Measurements from ENCODE around the gene NAP1L1. TPM values are rescaled to one million over a fixed set of nuclear protein-coding genes. Genes with fewer than 3 reads are reported as not detected.

The NAP1L1 gene
- polyA plus RNA-seq, 1 donor = 359 TPM

- peak overlapping the region; percentile 95 for H3K27ac ChIP-seq (ENCODE audit: low read length)
- WGBS (ENCODE audit: insufficient coverage, low lambda C conversion rate) = 0% methylated on average over 1 of the region's 5 CpGs
- peak overlapping the region; percentile 88 for H3K4me3 ChIP-seq (ENCODE audit: low read length)
- H3K36me3 ChIP-seq (ENCODE audit: control insufficient read depth, insufficient read depth, low read length) = peaks cover 2% of the 10 kb centered on the region
- peaks cover 10% of the 10 kb centered on the region for H3K4me1 ChIP-seq (ENCODE audit: control insufficient read depth, insufficient read depth, low read length)
- no peaks in the 10 kb centered on the region for H3K9me3 ChIP-seq (ENCODE audit: control insufficient read depth, low read depth, low read length)
- peak in 1 of 2 donors; percentile 30 for DNase-seq
- H3K27me3 ChIP-seq (ENCODE audit: control insufficient read depth, insufficient read depth, low read length) = no peaks in the 10 kb centered on the region
These were observed 1.0 kb upstream of the NAP1L1 start for GRCh38 chr12:76085520-76085868.

DNA sequence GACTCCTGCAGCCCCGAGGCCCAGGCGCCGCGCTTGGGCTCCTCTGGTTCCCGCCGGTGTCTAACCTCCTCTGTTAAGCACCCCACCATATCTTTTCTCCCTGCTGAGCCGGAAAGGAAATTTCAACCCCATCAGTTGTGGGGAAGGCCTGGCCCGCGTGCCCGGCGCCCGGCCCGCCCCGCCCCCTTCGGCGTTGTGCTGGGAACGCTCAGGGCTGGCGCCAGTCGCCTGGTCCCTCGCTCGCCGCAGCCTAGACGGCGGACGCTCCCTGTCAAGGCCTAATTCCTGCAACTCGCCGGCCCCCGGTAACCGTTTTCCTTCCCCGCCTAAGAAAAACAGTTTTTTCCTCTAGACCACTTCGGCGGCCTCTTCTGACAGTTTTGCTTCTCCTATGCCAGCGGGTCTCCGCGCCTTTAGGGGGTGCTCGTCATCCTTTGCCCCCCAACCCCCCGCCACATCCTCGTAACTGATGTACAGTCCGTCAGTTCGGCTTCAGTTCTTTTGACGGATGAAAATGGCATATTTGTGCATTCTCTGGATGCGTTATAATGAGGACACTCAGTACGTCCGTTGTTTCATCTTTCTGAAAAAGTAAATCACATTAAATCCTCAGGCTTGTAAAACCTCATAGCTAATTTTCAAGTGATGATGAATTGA, 506 bp upstream of the NAP1L1 start:
- H3K4me3 ChIP-seq (ENCODE audit: low read length) = peak overlapping the region; percentile 88
- 9% methylated on average over 4 of the region's 44 CpGs for WGBS (ENCODE audit: insufficient coverage, low lambda C conversion rate)
- no peaks in the 10 kb centered on the region for H3K9me3 ChIP-seq (ENCODE audit: control insufficient read depth, low read depth, low read length)
- peaks cover 10% of the 10 kb centered on the region for H3K4me1 ChIP-seq (ENCODE audit: control insufficient read depth, insufficient read depth, low read length)
- H3K27me3 ChIP-seq (ENCODE audit: control insufficient read depth, insufficient read depth, low read length) = no peaks in the 10 kb centered on the region
- H3K27ac ChIP-seq (ENCODE audit: low read length) = peak overlapping the region; percentile 95
- no peak for DNase-seq
- peaks cover 2% of the 10 kb centered on the region for H3K36me3 ChIP-seq (ENCODE audit: control insufficient read depth, insufficient read depth, low read length)

GRCh38 chr12:76083246-76083903, 1.1 kb downstream of the NAP1L1 start:
- Histone ChIP-seq H3K27me3 (ENCODE audit: control insufficient read depth, insufficient read depth, low read length) (no peaks in the 10 kb centered on the region), H3K4me1 (ENCODE audit: control insufficient read depth, insufficient read depth, low read length) (peaks cover 10% of the 10 kb centered on the region), H3K27ac (ENCODE audit: low read length) (peak overlapping the region; percentile 95), H3K4me3 (ENCODE audit: low read length) (peak overlapping the region; percentile 88), H3K36me3 (ENCODE audit: control insufficient read depth, insufficient read depth, low read length) (peaks cover 2% of the 10 kb centered on the region), H3K9me3 (ENCODE audit: control insufficient read depth, low read depth, low read length) (peaks cover 5% of the 10 kb centered on the region)
- WGBS (ENCODE audit: insufficient coverage, low lambda C conversion rate) = no CpG with 5 or more reads among the region's 14 CpGs
- no peak for DNase-seq

DNA sequence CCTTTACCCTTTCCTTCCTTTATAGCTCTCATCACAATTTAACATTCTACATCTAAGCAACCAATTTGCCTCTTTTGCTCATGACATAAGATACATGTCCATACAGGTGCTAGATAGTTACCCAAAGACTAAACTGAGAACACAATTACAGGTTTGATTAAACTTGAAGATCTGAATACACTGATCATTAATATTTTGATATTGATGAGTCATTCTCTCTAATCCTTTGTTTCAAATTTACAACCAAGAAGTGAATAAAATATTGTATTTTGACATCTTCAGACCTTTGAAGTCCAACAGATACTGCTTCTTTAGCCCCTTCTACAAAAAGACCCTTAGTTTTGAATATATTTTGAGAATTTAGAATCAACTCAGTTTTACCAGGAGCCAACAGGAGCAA, 2.6 kb downstream of the NAP1L1 start:
- Histone ChIP-seq H3K36me3 (ENCODE audit: control insufficient read depth, insufficient read depth, low read length) (peaks cover 2% of the 10 kb centered on the region), H3K9me3 (ENCODE audit: control insufficient read depth, low read depth, low read length) (peaks cover 5% of the 10 kb centered on the region), H3K27me3 (ENCODE audit: control insufficient read depth, insufficient read depth, low read length) (no peaks in the 10 kb centered on the region), H3K4me1 (ENCODE audit: control insufficient read depth, insufficient read depth, low read length) (peaks cover 10% of the 10 kb centered on the region), H3K4me3 (ENCODE audit: low read length) (no peak overlapping the region), H3K27ac (ENCODE audit: low read length) (no peak overlapping the region)
- DNase-seq = no peak

- WGBS (ENCODE audit: insufficient coverage, low lambda C conversion rate) = 90% methylated on average over 4 of the region's 6 CpGs
- no peak for DNase-seq
- Histone ChIP-seq H3K27ac (ENCODE audit: low read length) (no peak overlapping the region), H3K4me1 (ENCODE audit: control insufficient read depth, insufficient read depth, low read length) (peaks cover 10% of the 10 kb centered on the region), H3K27me3 (ENCODE audit: control insufficient read depth, insufficient read depth, low read length) (no peaks in the 10 kb centered on the region), H3K4me3 (ENCODE audit: low read length) (no peak overlapping the region), H3K9me3 (ENCODE audit: control insufficient read depth, low read depth, low read length) (peaks cover 5% of the 10 kb centered on the region), H3K36me3 (ENCODE audit: control insufficient read depth, insufficient read depth, low read length) (peaks cover 2% of the 10 kb centered on the region)
These were observed 3.6 kb downstream of the NAP1L1 start for GRCh38 chr12:76080729-76081415.

DNA sequence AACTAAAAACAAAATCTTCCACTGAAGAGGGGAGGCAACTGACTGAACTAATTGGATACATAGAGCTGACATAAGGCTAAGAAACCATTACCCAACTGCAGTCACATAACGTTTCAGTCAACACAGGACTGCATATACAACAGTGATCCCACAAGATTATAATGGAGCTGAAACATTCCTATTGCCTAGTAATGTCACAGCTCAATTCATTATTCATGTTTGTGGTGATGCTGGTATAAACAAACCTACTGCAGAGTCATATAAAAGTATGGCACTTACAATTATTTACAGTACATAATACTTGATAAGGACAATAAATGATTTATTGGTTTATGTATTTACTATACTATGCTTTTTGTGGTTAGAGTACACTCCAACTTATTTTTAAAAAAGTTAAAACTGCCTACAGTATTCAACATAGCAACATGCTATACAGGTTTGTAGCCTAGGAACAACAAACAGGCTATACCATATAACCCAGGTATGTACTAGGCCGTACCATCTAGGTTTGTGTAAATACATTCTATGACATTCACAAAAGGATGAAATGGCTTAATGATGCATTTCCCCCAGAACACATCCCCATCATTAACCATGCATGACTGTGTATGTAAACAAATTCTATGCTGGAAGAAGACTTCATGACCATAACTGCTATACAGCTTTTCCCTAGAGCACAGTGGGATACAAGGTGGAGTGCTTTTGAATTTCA, 4.3 kb downstream of the NAP1L1 start:
- no peaks in the 10 kb centered on the region for H3K27me3 ChIP-seq (ENCODE audit: control insufficient read depth, insufficient read depth, low read length)
- no peak for DNase-seq
- WGBS (ENCODE audit: insufficient coverage, low lambda C conversion rate) = no CpG with 5 or more reads among the region's 2 CpGs
- peaks cover 5% of the 10 kb centered on the region for H3K9me3 ChIP-seq (ENCODE audit: control insufficient read depth, low read depth, low read length)
- peaks cover 6% of the 10 kb centered on the region for H3K4me1 ChIP-seq (ENCODE audit: control insufficient read depth, insufficient read depth, low read length)
- peaks cover 2% of the 10 kb centered on the region for H3K36me3 ChIP-seq (ENCODE audit: control insufficient read depth, insufficient read depth, low read length)
- H3K4me3 ChIP-seq (ENCODE audit: low read length) = no peak overlapping the region
- H3K27ac ChIP-seq (ENCODE audit: low read length) = no peak overlapping the region

DNA sequence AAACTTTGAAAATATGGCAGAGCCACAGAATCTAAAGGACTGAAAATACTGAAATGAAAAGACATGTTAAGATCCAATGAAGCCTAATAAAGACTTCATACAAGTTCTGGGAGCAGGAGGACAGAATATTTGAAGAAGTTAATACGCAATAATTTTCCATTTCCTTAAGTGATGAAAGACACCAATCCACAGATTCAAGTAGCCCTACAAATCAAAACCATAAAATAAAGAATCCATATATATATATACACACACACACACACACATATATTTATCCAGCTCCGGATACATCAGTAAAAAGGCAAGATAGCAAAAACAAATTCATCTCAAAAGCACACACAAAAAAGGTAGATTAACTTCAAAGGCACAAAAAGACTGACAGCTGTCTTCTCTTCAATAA, 5.7 kb downstream of the NAP1L1 start:
- Histone ChIP-seq H3K4me3 (ENCODE audit: low read length) (no peak overlapping the region), H3K27ac (ENCODE audit: low read length) (no peak overlapping the region), H3K36me3 (ENCODE audit: control insufficient read depth, insufficient read depth, low read length) (peaks cover 2% of the 10 kb centered on the region), H3K4me1 (ENCODE audit: control insufficient read depth, insufficient read depth, low read length) (peaks cover 6% of the 10 kb centered on the region), H3K9me3 (ENCODE audit: control insufficient read depth, low read depth, low read length) (peaks cover 5% of the 10 kb centered on the region), H3K27me3 (ENCODE audit: control insufficient read depth, insufficient read depth, low read length) (no peaks in the 10 kb centered on the region)
- no peak for DNase-seq
- WGBS (ENCODE audit: insufficient coverage, low lambda C conversion rate) = 100% methylated on average over 1 of the region's 2 CpGs

DNA sequence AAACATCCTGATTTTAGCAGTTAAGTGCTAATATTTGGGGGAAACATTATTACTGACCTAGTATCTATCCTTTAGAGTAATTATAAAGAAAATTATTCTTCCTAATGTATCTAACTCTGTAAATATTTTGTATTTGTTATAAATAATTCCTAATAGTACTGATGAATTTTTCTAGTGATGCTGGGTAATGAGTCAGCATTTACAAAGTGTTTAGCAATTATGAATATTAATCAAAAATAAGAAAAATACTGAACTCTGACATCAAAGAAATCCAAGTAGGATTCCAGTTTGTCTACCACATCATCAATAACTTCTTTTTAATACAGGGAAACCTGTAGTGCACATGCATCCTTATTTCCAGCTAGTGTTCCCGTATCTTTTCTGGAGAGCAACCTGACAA, 9.0 kb downstream of the NAP1L1 start:
- no peaks in the 10 kb centered on the region for H3K27me3 ChIP-seq (ENCODE audit: control insufficient read depth, insufficient read depth, low read length)
- DNase-seq = no peak
- H3K4me1 ChIP-seq (ENCODE audit: control insufficient read depth, insufficient read depth, low read length) = no peaks in the 10 kb centered on the region
- 100% methylated on average over 1 of the region's 1 CpG for WGBS (ENCODE audit: insufficient coverage, low lambda C conversion rate)
- H3K27ac ChIP-seq (ENCODE audit: low read length) = no peak overlapping the region
- peaks cover 3% of the 10 kb centered on the region for H3K36me3 ChIP-seq (ENCODE audit: control insufficient read depth, insufficient read depth, low read length)
- no peak overlapping the region for H3K4me3 ChIP-seq (ENCODE audit: low read length)
- peaks cover 5% of the 10 kb centered on the region for H3K9me3 ChIP-seq (ENCODE audit: control insufficient read depth, low read depth, low read length)

DNA sequence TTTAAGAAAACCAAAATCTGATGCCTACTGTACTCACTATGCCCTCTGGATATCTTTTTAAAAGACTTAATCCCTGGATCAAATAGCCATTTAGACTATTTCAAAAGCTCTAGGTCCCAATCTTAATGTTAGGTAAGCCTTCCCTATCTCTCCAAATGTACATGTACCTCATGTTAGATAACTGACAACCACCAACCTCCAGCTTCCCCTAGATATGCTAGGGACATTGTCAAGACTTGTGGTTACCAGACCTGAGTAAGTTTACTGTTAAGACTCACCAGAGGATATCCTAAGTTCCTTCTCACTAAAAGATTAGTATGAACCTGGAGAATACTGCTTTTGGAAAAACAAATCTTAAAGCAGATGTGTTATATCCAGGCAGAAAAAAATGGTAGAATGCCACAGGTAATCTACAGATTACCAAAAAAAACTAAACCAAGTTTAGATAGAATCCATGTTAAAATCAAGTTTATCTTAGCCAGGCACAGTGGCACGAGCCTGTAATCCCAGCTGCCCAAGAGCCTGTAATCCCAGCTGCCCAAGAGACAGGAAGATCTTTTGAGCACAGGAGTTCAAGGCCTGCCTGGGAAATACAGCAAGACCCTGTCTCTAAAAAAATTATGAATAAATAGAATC, 9.7 kb downstream of the NAP1L1 start:
- WGBS (ENCODE audit: insufficient coverage, low lambda C conversion rate) = no CpG with 5 or more reads among the region's 1 CpG
- Histone ChIP-seq H3K4me3 (ENCODE audit: low read length) (no peak overlapping the region), H3K4me1 (ENCODE audit: control insufficient read depth, insufficient read depth, low read length) (no peaks in the 10 kb centered on the region), H3K27ac (ENCODE audit: low read length) (no peak overlapping the region), H3K27me3 (ENCODE audit: control insufficient read depth, insufficient read depth, low read length) (no peaks in the 10 kb centered on the region), H3K36me3 (ENCODE audit: control insufficient read depth, insufficient read depth, low read length) (peaks cover 3% of the 10 kb centered on the region), H3K9me3 (ENCODE audit: control insufficient read depth, low read depth, low read length) (peaks cover 5% of the 10 kb centered on the region)
- DNase-seq = no peak

DNA sequence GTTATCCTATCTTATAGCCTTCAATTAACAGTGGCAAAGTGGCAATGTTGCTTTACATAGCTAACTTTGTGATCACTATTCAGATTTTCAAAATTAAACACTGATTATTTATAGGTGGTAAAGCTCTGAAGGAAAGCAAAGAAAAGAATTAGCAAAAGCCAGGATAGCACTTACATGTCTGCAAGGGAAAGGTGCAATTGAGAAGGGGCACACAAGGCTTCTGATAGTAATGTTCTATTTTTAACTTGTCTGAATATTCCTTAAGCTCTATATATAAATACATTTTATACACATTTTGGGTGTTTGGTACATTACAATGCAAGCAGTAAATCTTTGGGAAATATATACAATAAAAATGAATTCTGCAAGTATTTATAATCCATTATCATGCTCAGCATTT, 10.9 kb downstream of the NAP1L1 start:
- no peak for DNase-seq

More for the DNA sequence above, 10.9 kb downstream of the NAP1L1 start:
- Histone ChIP-seq H3K27ac (ENCODE audit: low read length) (no peak overlapping the region), H3K4me1 (ENCODE audit: control insufficient read depth, insufficient read depth, low read length) (no peaks in the 10 kb centered on the region), H3K4me3 (ENCODE audit: low read length) (no peak overlapping the region), H3K36me3 (ENCODE audit: control insufficient read depth, insufficient read depth, low read length) (peaks cover 3% of the 10 kb centered on the region), H3K27me3 (ENCODE audit: control insufficient read depth, insufficient read depth, low read length) (no peaks in the 10 kb centered on the region), H3K9me3 (ENCODE audit: control insufficient read depth, low read depth, low read length) (peaks cover 2% of the 10 kb centered on the region)
